ENCODE results near the gene RBMS3.

- TF ChIP-seq POLR2A (IDR thresholded peaks at IDR 0.05) (no peak), CTCF (IDR thresholded peaks at IDR 0.05) (no peak)
These were observed 655.9 kb downstream of the RBMS3 start for GRCh38 chr3:29936766-29937165.

Data from thyroid gland (tissue), 4 donors.